Omental fat pad (tissue), 4 donors: Measurements from ENCODE around the gene PIGL. TPM values are rescaled to one million over a fixed set of nuclear protein-coding genes. Genes with fewer than 3 reads are reported as not detected.
"Not testable (repeated sequence)": the region's sequence is repeated elsewhere in the genome, so short reads cannot be mapped to it uniquely, and the experiment has no call there.

Experiments used
- ATAC-seq: fragments of 150-250 bp; one replicate; pipeline ENCODE4 v1.9.1; 2016; ENCODE audit warnings: mild to moderate bottlenecking, moderate library complexity; ENCODE audit not compliant: low FRiP score
- DNase-seq: peaks from one replicate; pipeline ENCODE4 v3.0.0-alpha.2; 2019; ENCODE audit warnings: low spot score
- CTCF ChIP-seq, 3 donors: fragments of 450-650 bp; IDR thresholded peaks; one replicate each; pipeline ENCODE4 v1.5.1; 2016 to 2017; ENCODE audit warnings: antibody characterized with exemption in 3 of 3, mild to moderate bottlenecking in 3 of 3, moderate library complexity in 2 of 3
- total RNA-seq, 4 donors: library from RNA; depleted of rRNA; stranded (reverse); fragments of >200 nt; gene quantifications; one replicate each; pipeline ENCODE4 v1.1.0, GENCODE V29; 2016

The PIGL gene
- total RNA-seq, 4 donors from 2014 or later = 44.8 to 62.4 (median 52.5) TPM

- no peak for TF ChIP-seq CTCF (IDR thresholded peaks at IDR 0.05)
- ATAC-seq = no peak
- no peak for DNase-seq
These were observed 4.2 kb upstream of the PIGL start for GRCh38 chr17:16212793-16213192.

GRCh38 chr17:16214190-16215001 is 2.6 kb upstream of the PIGL start:
- ATAC-seq (no peak), DNase-seq (no peak)
- no peak for TF ChIP-seq CTCF (IDR thresholded peaks at IDR 0.05)

GRCh38 chr17:16215002-16215272 is 2.1 kb upstream of the PIGL start:
- peak; percentile 67 for ATAC-seq
- no peak for DNase-seq
- no peak for TF ChIP-seq CTCF (IDR thresholded peaks at IDR 0.05)

GRCh38 chr17:16215273-16215964 is 1.6 kb upstream of the PIGL start, which contains the start of gene NCOR1:
NCOR1 (minus strand) TSS chr17:16215534; CDS start chr17:16194569, 20,965 bp downstream.
- peak; percentile 50 for DNase-seq
- TF ChIP-seq CTCF (IDR thresholded peaks at IDR 0.05) = no peak
- ATAC-seq = peak; percentile 97

- ATAC-seq (peak; percentile 6), DNase-seq (no peak)
- TF ChIP-seq CTCF (IDR thresholded peaks at IDR 0.05) = no peak
These were observed 1.1 kb upstream of the PIGL start for GRCh38 chr17:16215965-16216316.

- ATAC-seq, DNase-seq: not testable (repeated sequence)
These were observed 539 bp upstream of the PIGL start for GRCh38 chr17:16216341-16217001.

GRCh38 chr17:16222406-16222805 is 5.4 kb downstream of the PIGL start:
- TF ChIP-seq CTCF (IDR thresholded peaks at IDR 0.05) = no peak
- ATAC-seq (no peak), DNase-seq (no peak)

- ATAC-seq = not testable (repeated sequence)
These were observed 13.0 kb downstream of the PIGL start for GRCh38 chr17:16229912-16230561.

More at GRCh38 chr17:16229912-16230561, 13.0 kb downstream of the PIGL start:
- not testable (repeated sequence) for DNase-seq
